K562 (cell line): ENCODE measurements around the gene RNF26. TPM values are rescaled to one million over a fixed set of nuclear protein-coding genes. Genes with fewer than 3 reads are reported as not detected.

Source experiments
- ATAC-seq: fragments of 200-7000 bp; cut with Tn5 transposase; 3 replicates; pipeline ENCODE4 v1.9.1; 2020; ENCODE audit warnings: moderate library complexity
- BruUV-seq: library from RNA; stranded (reverse); fragments of 400-500 nt; replicated peaks from 2 replicates; lab custom pipeline; 2021; lab: Mats Ljungman, UMichigan
- CTCF ChIA-PET: fragments of 300-600 bp; formaldehyde crosslinking; extraction: SDS; loops from one replicate; lab custom pipeline; 2021; ENCODE audit warnings: low intra/inter-chr PET ratio; lab: Yijun Ruan, JAX
- POLR2A ChIA-PET: fragments of 300-600, 350-650 bp; sonication (Branson Sonifier 250); formaldehyde crosslinking; extraction: SDS; loops from one replicate; lab custom pipeline; 2021; ENCODE audit warnings: antibody characterized with exemption, inconsistent platforms; lab: Yijun Ruan, JAX
- DNase-seq, 4 experiments: peaks; one replicate each; pipeline versions ENCODE4 v3.0.0 to v3.0.0-alpha.2; 2011 to 2018; ENCODE audit warnings: low spot score in 3 of 4, mixed read lengths in 3 of 4; ENCODE audit errors: extremely low read depth in 1 of 4
- FAIRE-seq: peaks from 2 replicates; lab custom pipeline; 2011; peaks lifted over from hg19 to GRCh38; lab: Jason Lieb, UNC
- H2AFZ ChIP-seq: 2 replicates; pipeline ENCODE4 v1.6.0; 2011; ENCODE audit warnings: low read depth, low read length, control low read depth, inconsistent platforms
- H3K27ac ChIP-seq: fragments of 200-600 bp; 3 replicates; pipeline ENCODE4 v1.8.0; 2011; ENCODE audit warnings: low read depth, mild to moderate bottlenecking, control low read depth, inconsistent platforms, low read length, moderate library complexity, mixed read lengths; ENCODE audit errors: extremely low read depth
- H3K27me3 ChIP-seq, 2 experiments: fragments of 300-600 bp in 1 of 2; 2 replicates in 1 of 2; 3 replicates in 1 of 2; pipeline versions ENCODE4 v1.6.0 to v1.8.0; 2011; ENCODE audit warnings: inconsistent platforms in 2 of 2, low read length in 2 of 2, mild to moderate bottlenecking in 1 of 2, mixed read lengths in 1 of 2, moderate library complexity in 1 of 2; ENCODE audit not compliant: control insufficient read depth in 2 of 2, insufficient read depth in 2 of 2
- H3K36me3 ChIP-seq: fragments of 300-600 bp; 3 replicates; pipeline ENCODE4 v1.8.0; 2011; ENCODE audit warnings: mild to moderate bottlenecking, low read length, inconsistent platforms; ENCODE audit not compliant: control insufficient read depth, insufficient read depth
- H3K4me1 ChIP-seq, 2 experiments: fragments of 200-600 bp in 1 of 2; replicated peaks in 1 of 2; 2 replicates in 1 of 2; 3 replicates in 1 of 2; pipeline versions ENCODE4 v1.5.1 to v1.8.0; 2011; ENCODE audit warnings: inconsistent platforms in 2 of 2, low read length in 2 of 2, mild to moderate bottlenecking in 1 of 2, mixed read lengths in 1 of 2, moderate library complexity in 1 of 2; ENCODE audit not compliant: control insufficient read depth in 2 of 2, insufficient read depth in 2 of 2
- H3K4me2 ChIP-seq: 2 replicates; pipeline ENCODE4 v1.6.1; 2011; ENCODE audit warnings: low read length, control low read depth, inconsistent platforms, mixed read lengths; ENCODE audit not compliant: insufficient read depth
- H3K4me3 ChIP-seq: fragments of 200-600 bp; sonication (generic), shearing (Covaris generic); 2 replicates; pipeline ENCODE4 v1.5.1; 2016; ENCODE audit warnings: control low read depth, inconsistent platforms
- H3K79me2 ChIP-seq: fragments of 200-600 bp; 3 replicates; pipeline ENCODE4 v1.8.0; 2011; ENCODE audit warnings: low read length, inconsistent platforms; ENCODE audit not compliant: control insufficient read depth, insufficient read depth
- H3K9ac ChIP-seq, 2 experiments: 2 replicates each; pipeline versions ENCODE4 v1.6.0 to v1.6.1; 2011; ENCODE audit warnings: low read depth in 2 of 2, low read length in 2 of 2, control low read depth in 1 of 2, inconsistent platforms in 1 of 2, mild to moderate bottlenecking in 1 of 2, mixed read lengths in 1 of 2; ENCODE audit not compliant: insufficient read depth in 1 of 2
- H3K9me1 ChIP-seq: one replicate; pipeline ENCODE4 v1.6.0; 2011; ENCODE audit warnings: inconsistent platforms, mild to moderate bottlenecking, low read length, moderate library complexity; ENCODE audit not compliant: control insufficient read depth, insufficient read depth
- H3K9me3 ChIP-seq: replicated peaks from 2 replicates; pipeline ENCODE4 v1.5.1; 2011; ENCODE audit warnings: low read depth, low read length, inconsistent platforms; ENCODE audit not compliant: control insufficient read depth, insufficient read depth
- H4K20me1 ChIP-seq: replicated peaks from 2 replicates; pipeline ENCODE4 v1.6.1; 2011; ENCODE audit warnings: low read length, inconsistent platforms, mixed read lengths; ENCODE audit not compliant: control insufficient read depth, insufficient read depth
- BRD9 ChIP-seq: fragments of 450-650 bp; IDR thresholded peaks from 2 replicates; pipeline ENCODE4 v1.6.1; 2018; ENCODE audit warnings: low read depth; ENCODE audit not compliant: partially characterized antibody
- CREB1 ChIP-seq, 2 experiments: sonication (generic) in 1 of 2; formaldehyde crosslinking in 1 of 2; IDR thresholded peaks; 2 replicates each; pipeline versions ENCODE4 v1.6.1 to v1.8.0; 2012 to 2022; ENCODE audit warnings: inconsistent platforms in 1 of 2, mild to moderate bottlenecking in 1 of 2, missing genetic modification reagents in 1 of 2, moderate library complexity in 1 of 2
- CTCF ChIP-seq, 3 experiments: IDR thresholded peaks in 2 of 3; conservative IDR thresholded peaks in 1 of 3; 2 replicates each; pipeline ENCODE4 v1.5.1; 2011 to 2012; ENCODE audit warnings: low read length in 3 of 3, mild to moderate bottlenecking in 3 of 3, control low read depth in 2 of 3, improper control_type of control experiment in 1 of 3, inconsistent platforms in 1 of 3, low read depth in 1 of 3, mixed read lengths in 1 of 3, moderate library complexity in 1 of 3; ENCODE audit not compliant: insufficient read depth in 2 of 3
- ETS2 ChIP-seq: IDR thresholded peaks from 2 replicates; pipeline ENCODE4 v1.6.1; 2016; ENCODE audit warnings: borderline replicate concordance, missing genetic modification characterization, mild to moderate bottlenecking, moderate library complexity, missing compliant biosample characterization; ENCODE audit not compliant: poor library complexity, severe bottlenecking
- FOXM1 ChIP-seq, 2 experiments: fragments of 450-650 bp in 1 of 2; sonication (generic) in 1 of 2; formaldehyde crosslinking in 1 of 2; IDR thresholded peaks; 2 replicates each; pipeline versions ENCODE4 v1.6.1 to v1.9.0; 2017 to 2022; ENCODE audit warnings: low read depth in 2 of 2, mild to moderate bottlenecking in 2 of 2, missing genetic modification reagents in 1 of 2, moderate library complexity in 1 of 2
- NFXL1 ChIP-seq: fragments of 450-650 bp; formaldehyde crosslinking; IDR thresholded peaks from 2 replicates; pipeline ENCODE4 v1.4.0; 2021; ENCODE audit warnings: mild to moderate bottlenecking
- POLR2A ChIP-seq: fragments of 450-650 bp; conservative IDR thresholded peaks from 2 replicates; pipeline ENCODE4 v1.6.1; 2016
- POLR2B ChIP-seq: fragments of 450-650 bp; IDR thresholded peaks from 2 replicates; pipeline ENCODE4 v1.6.1; 2018; ENCODE audit warnings: low read depth; ENCODE audit not compliant: partially characterized antibody
- POLR2H ChIP-seq: IDR thresholded peaks from 2 replicates; pipeline ENCODE4 v1.6.1; 2016; ENCODE audit warnings: missing genetic modification characterization, low read depth, mild to moderate bottlenecking, control low read depth, missing compliant biosample characterization, moderate library complexity
- RBFOX2 ChIP-seq: fragments of 200-400 bp; formaldehyde crosslinking; IDR thresholded peaks from 2 replicates; pipeline ENCODE4 v1.6.1; 2017; ENCODE audit warnings: low read depth, mild to moderate bottlenecking, low read length, moderate library complexity
- SAP30 ChIP-seq: fragments of 200-600 bp; sonication (generic); IDR thresholded peaks from 2 replicates; pipeline ENCODE4 v1.6.1; 2012; ENCODE audit warnings: borderline replicate concordance, low read depth, mild to moderate bottlenecking, moderate library complexity, low read length, control low read depth, inconsistent platforms; ENCODE audit not compliant: insufficient read depth, poor library complexity, severe bottlenecking
- STAG1 ChIP-seq: sonication (generic); formaldehyde crosslinking; IDR thresholded peaks from 2 replicates; pipeline ENCODE4 v1.5.0; 2020; ENCODE audit warnings: missing genetic modification reagents, borderline replicate concordance
- STAT5B ChIP-seq: fragments of 250-450 bp; sonication (Bioruptor Pico); IDR thresholded peaks from 2 replicates; pipeline ENCODE4 v1.8.0; 2021; ENCODE audit warnings: mild to moderate bottlenecking, inconsistent platforms
- YY1 ChIP-seq, 3 experiments: IDR thresholded peaks; 2 replicates each; pipeline ENCODE4 v1.6.1; 2011; ENCODE audit warnings: low read length in 2 of 3, mild to moderate bottlenecking in 2 of 3, moderate library complexity in 2 of 3, borderline replicate concordance in 1 of 3, control low read depth in 1 of 3, low read depth in 1 of 3; ENCODE audit not compliant: insufficient read depth in 3 of 3, insufficient replicate concordance in 2 of 3, control insufficient read depth in 1 of 3, insufficient read length in 1 of 3; ENCODE audit errors: extremely low read depth in 1 of 3
- WGBS: fragments of 100-300 bp; shearing (Covaris generic); methylation state at CpG from one replicate; pipeline ENCODE4 v1.1.6; 2016; ENCODE audit warnings: low coverage, mixed read lengths; ENCODE audit not compliant: insufficient coverage; ENCODE audit errors: missing lambda C conversion rate; 5-methylcytosine and 5-hydroxymethylcytosine counted together
- in situ Hi-C: fragments of 300-500 bp; cut with MboI; formaldehyde crosslinking; loops from 4 replicates; pipeline ENCODE4 v1.15.0; 2018; ENCODE audit warnings: inconsistent platforms, mixed read lengths
- intact Hi-C: fragments of 100-400 bp; cut with micrococcal nuclease; formaldehyde crosslinking; loops from 2 replicates; pipeline ENCODE4 v1.14.2; 2022
- polyA plus RNA-seq, 8 experiments: library from polyadenylated mRNA; depleted of rRNA in 4 of 8; stranded (reverse) in 5 of 8; unstranded in 3 of 8; fragments of >200 nt; fragmentation: Nextera tagmentation in 2 of 8; fragmentation: Illumina TruSeq in 1 of 8; extraction: Ambion mirVana in 2 of 8; extraction: Trizol in 1 of 8; gene quantifications; 2 replicates each; pipeline versions ENCODE4 v1.2.1 to v1.2.3, GENCODE V29; 2011 to 2014; ENCODE audit warnings: inconsistent platforms in 1 of 8, missing spikeins in 1 of 8
- total RNA-seq, 7 experiments: library from RNA; depleted of rRNA in 6 of 7; stranded (reverse); fragments of >200 nt in 6 of 7; fragmentation: Illumina TruSeq in 2 of 7; extraction: Trizol in 2 of 7; gene quantifications; 2 replicates each; pipeline versions ENCODE4 v1.2.1 to v1.2.3, GENCODE V29; 2011 to 2021; ENCODE audit warnings: low replicate concordance in 1 of 7

RNF26 gene
- total and polyA plus RNA-seq, 9 of the 15 experiments (the other 6 are each of a cell fraction or from before 2014, with no cell fraction given): 5.3 to 53.6 (median 12.7) TPM

- no TSS peak for BruUV-seq
- H3K4me2 ChIP-seq: peak within 1 kb of the TSS; percentile 92
- peak within 1 kb of the TSS; percentile 56 for H3K4me3 ChIP-seq
- DNase-seq: peak; percentile 74 to 93 (median 90)
- H3K27ac ChIP-seq: peak within 1 kb of the TSS; percentile 93
- peaks cover 30% of the 10 kb centered on the region; the same call in 2 of the 3 replicates for H3K36me3 ChIP-seq
- CTCF ChIA-PET: no interaction called here
- peak within 1 kb of the TSS; percentile 79 to 91 for H3K9ac ChIP-seq
- peaks cover 43 to 75% of the 10 kb centered on the region in 2 experiments for H3K4me1 ChIP-seq
- no peak for FAIRE-seq
- WGBS: 2% methylated on average over 39 of the region's 74 CpGs
- in situ Hi-C loops (no loop called here), intact Hi-C loops (loop anchor here (5.0 kb wide), 1 partner anchor 405 kb away; no protein-coding TSS in a partner anchor)
- no peaks in the 10 kb centered on the region for H3K9me1 ChIP-seq
- no peaks in the 10 kb centered on the region; a peak in 1 of 5 replicates for H3K27me3 ChIP-seq
- peak; percentile 52 for ATAC-seq
- POLR2A ChIA-PET: interaction anchor here (0.6 to 5.1 kb wide), 12 partner anchors 8 to 222 kb away, joined by 3 to 22 read pairs (median 4); partner anchors contain the start of gene RNF26
- H2AFZ ChIP-seq: peak within 1 kb of the TSS; percentile 80
- no peaks in the 10 kb centered on the region for H3K9me3 ChIP-seq
- 0 out of 2 replicates have a peak, but pooled peaks cover 6% of the 10 kb centered on the region for H4K20me1 ChIP-seq
- H3K79me2 ChIP-seq: peaks cover 29% of the 10 kb centered on the region; the same call in 2 of the 3 replicates
- TF ChIP-seq CREB1 (IDR thresholded peaks at IDR 0.05) (no peak), CREB1 (CRISPR knock-in tag; IDR thresholded peaks at IDR 0.05) (peak; percentile 41), YY1 (IDR thresholded peaks at IDR 0.05; ENCODE audit: borderline replicate concordance in 1 of 3, control insufficient read depth in 1 of 3, extremely low read depth in 1 of 3, insufficient read depth in 3 of 3, insufficient read length in 1 of 3, insufficient replicate concordance in 2 of 3, low read depth in 1 of 3, low read length in 2 of 3) (peak in 2 of 3 experiments; percentile 64 to 80), RBFOX2 (peak; percentile 83), ETS2 (no peak), POLR2H (peak; percentile 33; the same call in 1 of the 2 replicates), FOXM1 (IDR thresholded peaks at IDR 0.05; ENCODE audit: low read depth) (no peak), FOXM1 (CRISPR knock-in tag; IDR thresholded peaks at IDR 0.05; ENCODE audit: low read depth) (peak; percentile 39; the same call in 1 of the 2 replicates), CTCF (IDR thresholded peaks at IDR 0.05 in 2 of 3, conservative IDR thresholded peaks at IDR 0.05 in 1 of 3; ENCODE audit: insufficient read depth in 2 of 3, low read depth in 1 of 3, low read length in 3 of 3) (no peak), NFXL1 (CRISPR knock-in tag) (no peak), BRD9 (no peak), POLR2A (peak; percentile 78), STAT5B (CRISPR knock-in tag) (no peak), STAG1 (CRISPR knock-in tag) (no peak), SAP30 (no peak), POLR2B (peak; percentile 79)
Observed at GRCh38 chr11:119316729-119317591, 17.4 kb upstream of the RNF26 start, which contains the start of gene MCAM. MCAM (minus strand) TSS chr11:119317130; CDS start chr11:119317101, 29 bp downstream.
